Measurements from ENCODE around the gene TMEM97. TPM values are rescaled to one million over a fixed set of nuclear protein-coding genes. Genes with fewer than 3 reads are reported as not detected.
A peak's percentile ranks its signal among the peaks of the same experiment; 100 is the strongest.
"Not testable (repeated sequence)": the region's sequence is repeated elsewhere in the genome, so short reads cannot be mapped to it uniquely, and the experiment has no call there.

TMEM97 gene
- 59.4 TPM for total RNA-seq (ENCODE audit: unreplicated experiment)
- long read RNA-seq, transcript TMEM97-201 (3 exons, 2,568 nt): major isoform, 47 of 51 reads
- long read RNA-seq, partial matches to known transcripts: 0 of 51 reads
- long read RNA-seq, other reads (novel, unspliced or antisense): 4 of 51 reads

- DNase-seq (ENCODE audit: low spot score): peak; percentile 94
- no peaks in the 10 kb centered on the region for H3K36me3 Mint-ChIP-seq (ENCODE audit: low read depth, unreplicated experiment)
- peaks cover 11% of the 10 kb centered on the region for H3K27me3 Mint-ChIP-seq (ENCODE audit: unreplicated experiment)
- peaks cover 39% of the 10 kb centered on the region for H3K4me1 Mint-ChIP-seq (ENCODE audit: unreplicated experiment)
- peaks cover 6% of the 10 kb centered on the region for H3K9me3 Mint-ChIP-seq (ENCODE audit: unreplicated experiment)
- peak within 1 kb of the TSS; percentile 96 for H3K4me3 Mint-ChIP-seq (ENCODE audit: unreplicated experiment)
- no peak for TF ChIP-seq CTCF (IDR thresholded peaks at IDR 0.05; ENCODE audit: unreplicated experiment)
- peak within 1 kb of the TSS; percentile 78 for H3K27ac Mint-ChIP-seq (ENCODE audit: unreplicated experiment)
These were observed at the start of gene TMEM97 for GRCh38 chr17:28318759-28319597. TMEM97 (plus strand) TSS chr17:28319200; CDS start chr17:28319240, 40 bp downstream.

- Mint-ChIP-seq H3K36me3 (ENCODE audit: low read depth, unreplicated experiment) (peaks cover 17% of the 10 kb centered on the region), H3K4me3 (ENCODE audit: unreplicated experiment) (no peak overlapping the region), H3K9me3 (ENCODE audit: unreplicated experiment) (peaks cover 4% of the 10 kb centered on the region), H3K27me3 (ENCODE audit: unreplicated experiment) (peaks cover 7% of the 10 kb centered on the region), H3K27ac (ENCODE audit: unreplicated experiment) (no peak overlapping the region), H3K4me1 (ENCODE audit: unreplicated experiment) (no peaks in the 10 kb centered on the region)
- no peak for TF ChIP-seq CTCF (IDR thresholded peaks at IDR 0.05; ENCODE audit: unreplicated experiment)
- DNase-seq (ENCODE audit: low spot score): no peak
These were observed 48.9 kb upstream of the TMEM97 start for GRCh38 chr17:28270055-28270454.

- H3K4me3 Mint-ChIP-seq (ENCODE audit: unreplicated experiment): no peak overlapping the region
- H3K27ac Mint-ChIP-seq (ENCODE audit: unreplicated experiment): no peak overlapping the region
- H3K9me3 Mint-ChIP-seq (ENCODE audit: unreplicated experiment): peaks cover 4% of the 10 kb centered on the region
- DNase-seq (ENCODE audit: low spot score): no peak
- no peak for TF ChIP-seq CTCF (IDR thresholded peaks at IDR 0.05; ENCODE audit: unreplicated experiment)
- H3K36me3 Mint-ChIP-seq (ENCODE audit: low read depth, unreplicated experiment): peaks cover 17% of the 10 kb centered on the region
- H3K27me3 Mint-ChIP-seq (ENCODE audit: unreplicated experiment): peaks cover 7% of the 10 kb centered on the region
- no peaks in the 10 kb centered on the region for H3K4me1 Mint-ChIP-seq (ENCODE audit: unreplicated experiment)
These were observed 48.1 kb upstream of the TMEM97 start for GRCh38 chr17:28270926-28271325.

GRCh38 chr17:28271431-28271830 lies 47.6 kb upstream of the TMEM97 start:
- Mint-ChIP-seq H3K9me3 (ENCODE audit: unreplicated experiment) (peaks cover 4% of the 10 kb centered on the region), H3K27ac (ENCODE audit: unreplicated experiment) (no peak overlapping the region), H3K36me3 (ENCODE audit: low read depth, unreplicated experiment) (peaks cover 17% of the 10 kb centered on the region), H3K27me3 (ENCODE audit: unreplicated experiment) (peaks cover 4% of the 10 kb centered on the region), H3K4me1 (ENCODE audit: unreplicated experiment) (no peaks in the 10 kb centered on the region), H3K4me3 (ENCODE audit: unreplicated experiment) (no peak overlapping the region)
- TF ChIP-seq CTCF (IDR thresholded peaks at IDR 0.05; ENCODE audit: unreplicated experiment): no peak
- no peak for DNase-seq (ENCODE audit: low spot score)

- H3K9me3 Mint-ChIP-seq (ENCODE audit: unreplicated experiment): peaks cover 4% of the 10 kb centered on the region
- no peaks in the 10 kb centered on the region for H3K4me1 Mint-ChIP-seq (ENCODE audit: unreplicated experiment)
- peaks cover 4% of the 10 kb centered on the region for H3K27me3 Mint-ChIP-seq (ENCODE audit: unreplicated experiment)
- no peak for DNase-seq (ENCODE audit: low spot score)
- no peak for TF ChIP-seq CTCF (IDR thresholded peaks at IDR 0.05; ENCODE audit: unreplicated experiment)
- peaks cover 14% of the 10 kb centered on the region for H3K36me3 Mint-ChIP-seq (ENCODE audit: low read depth, unreplicated experiment)
- no peak overlapping the region for H3K4me3 Mint-ChIP-seq (ENCODE audit: unreplicated experiment)
- no peak overlapping the region for H3K27ac Mint-ChIP-seq (ENCODE audit: unreplicated experiment)
These were observed 46.8 kb upstream of the TMEM97 start for GRCh38 chr17:28272166-28272565.

GRCh38 chr17:28273341-28273740 lies 45.7 kb upstream of the TMEM97 start:
- H3K4me3 Mint-ChIP-seq (ENCODE audit: unreplicated experiment); DNase-seq (ENCODE audit: low spot score); H3K27me3 Mint-ChIP-seq (ENCODE audit: unreplicated experiment); H3K27ac Mint-ChIP-seq (ENCODE audit: unreplicated experiment); H3K4me1 Mint-ChIP-seq (ENCODE audit: unreplicated experiment); H3K36me3 Mint-ChIP-seq (ENCODE audit: low read depth, unreplicated experiment); H3K9me3 Mint-ChIP-seq (ENCODE audit: unreplicated experiment): not testable (repeated sequence)
